SK-N-MC (cell line): ENCODE data around the gene DMAC2L.

Experiments
- EZH2 ChIP-seq: fragments of 200-600 bp; sonication (generic); IDR thresholded peaks from one replicate; pipeline ENCODE4 v1.6.1; 2017; ENCODE audit warnings: antibody characterized with exemption
- FOXP2 ChIP-seq: optimal IDR thresholded peaks from 2 replicates; pipeline ENCODE3; 2011; ENCODE audit warnings: mild to moderate bottlenecking, moderate library complexity; ENCODE audit not compliant: insufficient read depth; ENCODE audit errors: extremely low read length, control extremely low read depth
- POLR2AphosphoS5 ChIP-seq: IDR thresholded peaks from 2 replicates; pipeline ENCODE4 v1.6.1; 2012; ENCODE audit warnings: mild to moderate bottlenecking, low read depth, low read length, borderline replicate concordance

GRCh38 chr14:50335989-50336824 is 24.1 kb downstream of the DMAC2L start:
- TF ChIP-seq EZH2: no peak
- TF ChIP-seq POLR2AphosphoS5: no peak
- no peak for TF ChIP-seq FOXP2
